GM13976 (cell line): Measurements from ENCODE around the gene EDNRA.

Experiments used
- DNase-seq: peaks from one replicate; pipeline ENCODE4 v3.0.0; 2012; ENCODE audit warnings: low spot score
- in situ Hi-C: fragments of 300-500 bp; cut with MboI; formaldehyde crosslinking; loops from one replicate; pipeline ENCODE4 v1.12.0; 2022; ENCODE audit warnings: low sequenced_read_pairs, mixed read lengths, inconsistent platforms; ENCODE audit not compliant: unreplicated experiment
- TF ChIP-seq, protein P1 (sequence below): IDR thresholded peaks from 2 replicates; pipeline ENCODE4 v1.5.1; 2012; ENCODE audit warnings: borderline replicate concordance, mild to moderate bottlenecking; ENCODE audit not compliant: insufficient read depth; ENCODE audit errors: extremely low read depth, missing control alignments, control extremely low read depth

EDNRA gene

DNA sequence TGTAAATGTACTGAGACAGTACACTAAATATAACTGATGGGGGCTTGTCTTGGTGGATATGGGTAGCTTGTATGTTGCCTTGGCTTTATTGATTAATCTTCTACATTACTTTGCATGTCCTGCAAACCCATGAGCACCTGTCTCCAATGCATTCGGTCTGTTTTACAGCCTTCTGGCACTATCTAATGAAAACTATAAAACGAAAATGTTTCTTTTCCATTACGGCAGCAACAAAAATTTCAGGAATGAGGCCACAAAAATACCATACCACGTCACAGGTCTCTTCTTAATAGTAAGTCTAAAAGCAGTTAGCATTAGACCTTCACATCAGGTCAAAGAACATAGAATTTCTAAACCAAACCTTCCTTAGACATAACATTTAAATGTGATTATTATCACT, 49.8 kb downstream of the EDNRA start:
- in situ Hi-C loops, result no loop called here
- TF ChIP-seq, protein P1, sequence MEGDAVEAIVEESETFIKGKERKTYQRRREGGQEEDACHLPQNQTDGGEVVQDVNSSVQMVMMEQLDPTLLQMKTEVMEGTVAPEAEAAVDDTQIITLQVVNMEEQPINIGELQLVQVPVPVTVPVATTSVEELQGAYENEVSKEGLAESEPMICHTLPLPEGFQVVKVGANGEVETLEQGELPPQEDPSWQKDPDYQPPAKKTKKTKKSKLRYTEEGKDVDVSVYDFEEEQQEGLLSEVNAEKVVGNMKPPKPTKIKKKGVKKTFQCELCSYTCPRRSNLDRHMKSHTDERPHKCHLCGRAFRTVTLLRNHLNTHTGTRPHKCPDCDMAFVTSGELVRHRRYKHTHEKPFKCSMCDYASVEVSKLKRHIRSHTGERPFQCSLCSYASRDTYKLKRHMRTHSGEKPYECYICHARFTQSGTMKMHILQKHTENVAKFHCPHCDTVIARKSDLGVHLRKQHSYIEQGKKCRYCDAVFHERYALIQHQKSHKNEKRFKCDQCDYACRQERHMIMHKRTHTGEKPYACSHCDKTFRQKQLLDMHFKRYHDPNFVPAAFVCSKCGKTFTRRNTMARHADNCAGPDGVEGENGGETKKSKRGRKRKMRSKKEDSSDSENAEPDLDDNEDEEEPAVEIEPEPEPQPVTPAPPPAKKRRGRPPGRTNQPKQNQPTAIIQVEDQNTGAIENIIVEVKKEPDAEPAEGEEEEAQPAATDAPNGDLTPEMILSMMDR, result no peak
- DNase-seq, result no peak

DNA sequence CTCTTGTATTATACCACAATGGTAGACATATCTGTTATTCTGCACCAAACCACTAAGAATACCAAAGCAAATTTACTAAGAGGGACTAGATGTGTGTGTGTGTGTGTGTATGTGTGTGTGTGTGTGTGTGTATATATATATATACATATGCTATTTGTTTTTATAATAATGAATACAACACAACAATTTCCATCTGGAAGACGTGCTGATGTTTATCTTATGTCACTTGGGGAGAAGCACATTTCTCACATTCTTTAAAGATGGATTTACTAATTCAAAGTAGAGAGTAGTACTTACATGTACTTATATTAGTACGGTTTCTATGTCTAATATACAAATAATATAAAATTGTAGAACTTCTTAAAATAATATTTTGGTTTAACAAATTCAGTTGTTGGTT, 52.0 kb downstream of the EDNRA start:
- no peak for DNase-seq
- in situ Hi-C loops, result no loop called here
- TF ChIP-seq, protein P1, result no peak

DNA sequence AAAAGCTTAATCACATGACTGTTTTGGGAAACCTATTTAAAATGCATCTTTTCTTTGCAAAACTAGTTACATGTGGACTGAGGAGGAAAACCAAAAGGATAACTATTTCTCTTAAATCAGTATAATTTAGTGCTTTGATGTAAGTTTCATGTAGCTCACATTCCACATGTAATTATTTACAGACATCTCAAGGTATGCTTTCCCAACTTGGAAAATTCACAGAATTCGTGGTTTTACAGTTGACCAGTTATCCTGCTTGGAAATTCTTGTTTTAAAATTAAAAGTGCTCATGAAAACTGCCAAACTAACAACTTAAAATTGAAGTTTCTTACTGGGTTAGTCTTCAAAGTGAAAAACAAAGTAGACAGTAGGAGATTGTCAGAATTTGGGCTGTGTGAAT, 52.4 kb downstream of the EDNRA start:
- in situ Hi-C loops, result no loop called here
- DNase-seq, result no peak
- TF ChIP-seq, protein P1, result no peak

DNA sequence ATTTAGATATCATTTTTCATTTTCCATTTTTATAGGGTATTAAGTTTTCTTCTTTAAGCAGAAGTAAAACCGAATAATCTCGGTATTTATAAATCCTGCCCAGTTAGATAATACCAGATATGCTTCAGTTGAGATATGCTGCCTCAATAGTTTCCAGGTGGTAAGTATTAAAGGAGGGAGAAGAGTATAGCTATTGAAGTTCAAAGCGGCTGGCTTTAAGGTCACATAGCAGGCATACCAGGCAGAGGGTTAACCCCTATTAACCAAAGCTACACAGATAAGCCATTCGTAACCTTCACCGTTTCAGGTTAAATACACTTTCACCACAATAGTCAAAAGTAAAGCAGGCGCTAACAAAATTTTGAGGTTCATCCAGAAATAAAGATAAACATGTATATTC, 54.2 kb downstream of the EDNRA start:
- no peak for DNase-seq
- in situ Hi-C loops, result no loop called here
- TF ChIP-seq, protein P1, result no peak

DNA sequence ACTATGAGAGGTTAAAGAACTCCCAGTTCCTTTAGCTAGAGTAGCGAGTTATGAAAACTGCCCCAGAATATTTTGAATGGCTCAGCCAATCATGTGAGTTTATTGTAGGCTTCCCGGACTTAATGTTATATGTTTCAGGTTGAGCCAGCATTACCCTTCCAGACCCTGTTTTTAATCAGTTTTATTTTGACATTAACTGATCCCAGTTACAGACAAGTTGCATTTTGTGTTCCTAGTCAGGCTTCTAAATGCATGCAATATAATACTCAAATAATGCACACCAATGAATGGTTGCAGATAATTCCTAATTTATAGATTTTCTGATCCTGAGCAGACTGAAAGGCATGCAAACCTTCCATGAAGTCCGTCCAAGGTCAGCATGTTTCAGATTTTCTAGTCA, 57.8 kb downstream of the EDNRA start:
- in situ Hi-C loops, result no loop called here
- TF ChIP-seq, protein P1, result no peak
- DNase-seq, result no peak

DNA sequence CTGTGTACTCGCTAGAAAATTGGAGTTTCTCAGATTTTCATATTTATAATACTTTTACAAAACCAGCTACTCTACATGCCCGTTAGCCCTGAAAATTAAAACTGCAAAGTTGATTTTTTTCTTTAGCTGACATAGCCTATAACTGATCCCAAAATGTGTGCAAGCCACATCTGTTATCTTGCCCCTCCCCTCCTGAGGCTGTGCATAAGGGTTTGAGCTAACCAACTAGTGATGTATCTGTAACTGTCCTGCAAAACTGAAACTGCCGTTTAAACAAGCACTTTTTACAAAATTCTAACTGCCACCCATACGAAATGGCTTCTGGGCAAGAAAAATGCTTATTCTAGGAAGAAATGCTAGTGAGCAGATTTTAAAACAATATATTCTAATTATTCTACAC, 59.1 kb downstream of the EDNRA start:
- TF ChIP-seq, protein P1, result no peak
- in situ Hi-C loops, result no loop called here

DNA sequence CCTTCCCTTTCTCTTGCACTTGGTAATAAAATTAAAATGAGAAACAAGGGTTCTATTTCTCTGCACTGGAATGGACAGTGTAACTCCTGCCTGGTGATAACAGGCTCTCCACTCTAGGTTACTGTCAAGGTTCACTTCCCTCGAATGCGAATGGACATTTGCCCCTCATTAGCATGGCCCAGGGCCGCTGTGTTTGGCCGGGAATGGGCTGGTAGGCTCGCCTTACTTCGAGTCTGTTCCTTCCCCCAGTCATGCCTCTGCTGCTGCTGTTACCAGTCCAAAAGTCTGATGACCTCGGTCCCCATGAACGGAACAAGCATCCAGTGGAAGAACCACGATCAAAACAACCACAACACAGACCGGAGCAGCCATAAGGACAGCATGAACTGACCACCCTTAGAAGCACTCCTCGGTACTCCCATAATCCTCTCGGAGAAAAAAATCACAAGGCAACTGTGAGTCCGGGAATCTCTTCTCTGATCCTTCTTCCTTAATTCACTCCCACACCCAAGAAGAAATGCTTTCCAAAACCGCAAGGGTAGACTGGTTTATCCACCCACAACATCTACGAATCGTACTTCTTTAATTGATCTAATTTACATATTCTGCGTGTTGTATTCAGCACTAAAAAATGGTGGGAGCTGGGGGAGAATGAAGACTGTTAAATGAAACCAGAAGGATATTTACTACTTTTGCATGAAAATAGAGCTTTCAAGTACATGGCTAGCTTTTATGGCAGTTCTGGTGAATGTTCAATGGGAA, 61.5 kb downstream of the EDNRA start:
- in situ Hi-C loops, result no loop called here
- DNase-seq, result no peak
- TF ChIP-seq, protein P1, result no peak

More for the DNA sequence above, 59.1 kb downstream of the EDNRA start:
- DNase-seq, result no peak
